Mesenchymal stem cell (in vitro differentiated cells and primary cell): ENCODE measurements around the gene ABHD17C.

ENCODE experiments used
- DNase-seq: peaks from one replicate; pipeline ENCODE4 v3.0.0-alpha.2; 2013
- H2AFZ ChIP-seq: one replicate; pipeline ENCODE4 v1.6.1; 2013; ENCODE audit warnings: low read depth, mild to moderate bottlenecking, control low read depth, inconsistent platforms, low read length, moderate library complexity
- H2AK5ac ChIP-seq: 2 replicates; pipeline ENCODE4 v1.6.1; 2013; ENCODE audit warnings: low read length, moderate library complexity, mild to moderate bottlenecking, inconsistent platforms; ENCODE audit not compliant: severe bottlenecking
- H2BK120ac ChIP-seq: one replicate; pipeline ENCODE4 v1.6.1; 2013; ENCODE audit warnings: low read depth, mild to moderate bottlenecking, inconsistent platforms, low read length, moderate library complexity
- H2BK12ac ChIP-seq, 2 experiments: one replicate each; pipeline ENCODE4 v1.6.1; 2013; ENCODE audit warnings: inconsistent platforms in 2 of 2, low read length in 2 of 2, mild to moderate bottlenecking in 2 of 2, moderate library complexity in 2 of 2, control low read depth in 1 of 2
- H2BK15ac ChIP-seq: one replicate; pipeline ENCODE4 v1.6.1; 2013; ENCODE audit warnings: mild to moderate bottlenecking, low read depth, inconsistent platforms; ENCODE audit not compliant: poor library complexity, severe bottlenecking
- H2BK5ac ChIP-seq: 2 replicates; pipeline ENCODE4 v1.6.1; 2013; ENCODE audit warnings: low read depth, mild to moderate bottlenecking, low read length, control low read depth, inconsistent platforms; ENCODE audit not compliant: poor library complexity, severe bottlenecking
- H3K14ac ChIP-seq, 2 experiments: one replicate each; pipeline ENCODE4 v1.6.1; 2013; ENCODE audit warnings: inconsistent platforms in 2 of 2, low read length in 2 of 2, control low read depth in 1 of 2, mild to moderate bottlenecking in 1 of 2, moderate library complexity in 1 of 2
- H3K18ac ChIP-seq, 2 experiments: one replicate each; pipeline ENCODE4 v1.6.1; 2013; ENCODE audit warnings: inconsistent platforms in 2 of 2, low read length in 2 of 2, control low read depth in 1 of 2, low read depth in 1 of 2, mild to moderate bottlenecking in 1 of 2
- H3K23ac ChIP-seq, 2 experiments: one replicate each; pipeline ENCODE4 v1.6.1; 2013; ENCODE audit warnings: inconsistent platforms in 2 of 2, low read length in 2 of 2, mild to moderate bottlenecking in 2 of 2, moderate library complexity in 2 of 2, control low read depth in 1 of 2
- H3K27ac ChIP-seq: 2 replicates; pipeline ENCODE4 v1.5.1; 2013; ENCODE audit warnings: mild to moderate bottlenecking, moderate library complexity, low read length, control low read depth, inconsistent platforms; ENCODE audit not compliant: poor library complexity, severe bottlenecking
- H3K27me3 ChIP-seq, 2 experiments: 2 replicates each; pipeline versions ENCODE4 v1.6.1 to v1.7.0; 2013; ENCODE audit warnings: low read length in 2 of 2, mild to moderate bottlenecking in 2 of 2, moderate library complexity in 2 of 2, control low read depth in 1 of 2, inconsistent platforms in 1 of 2; ENCODE audit not compliant: control insufficient read depth in 1 of 2, insufficient read depth in 1 of 2
- H3K36me3 ChIP-seq, 2 experiments: 2 replicates each; pipeline versions ENCODE4 v1.6.1 to v1.7.0; 2013; ENCODE audit warnings: low read length in 2 of 2, control low read depth in 1 of 2, inconsistent platforms in 1 of 2, low read depth in 1 of 2, mild to moderate bottlenecking in 1 of 2; ENCODE audit not compliant: insufficient read depth in 2 of 2, control insufficient read depth in 1 of 2
- H3K4ac ChIP-seq, 2 experiments: one replicate each; pipeline ENCODE4 v1.6.1; 2013; ENCODE audit warnings: inconsistent platforms in 2 of 2, low read length in 2 of 2, mild to moderate bottlenecking in 2 of 2, moderate library complexity in 2 of 2, control low read depth in 1 of 2, low read depth in 1 of 2
- H3K4me1 ChIP-seq: 2 replicates; pipeline ENCODE4 v1.6.1; 2013; ENCODE audit warnings: low read depth, low read length, control low read depth; ENCODE audit not compliant: control insufficient read depth, insufficient read depth
- H3K4me2 ChIP-seq: 2 replicates; pipeline ENCODE4 v1.6.1; 2013; ENCODE audit warnings: low read length, mild to moderate bottlenecking, inconsistent platforms; ENCODE audit not compliant: poor library complexity, severe bottlenecking
- H3K4me3 ChIP-seq, 2 experiments: 2 replicates each; pipeline versions ENCODE4 v1.5.1 to v1.7.0; 2013; ENCODE audit warnings: low read length in 2 of 2, mild to moderate bottlenecking in 2 of 2, control low read depth in 1 of 2, low read depth in 1 of 2; ENCODE audit not compliant: insufficient read depth in 1 of 2
- H3K79me1 ChIP-seq: replicated peaks from 2 replicates; pipeline ENCODE4 v1.6.1; 2013; ENCODE audit warnings: mild to moderate bottlenecking, control low read depth, low read length, inconsistent platforms; ENCODE audit not compliant: poor library complexity, severe bottlenecking
- H3K9ac ChIP-seq: 2 replicates; pipeline ENCODE4 v1.7.0; 2013; ENCODE audit warnings: mild to moderate bottlenecking, low read length, moderate library complexity
- H3K9me3 ChIP-seq: 2 replicates; pipeline ENCODE4 v1.7.0; 2013; ENCODE audit warnings: mild to moderate bottlenecking, low read length; ENCODE audit not compliant: control insufficient read depth
- H4K8ac ChIP-seq: one replicate; pipeline ENCODE4 v1.6.1; 2013; ENCODE audit warnings: inconsistent platforms, mild to moderate bottlenecking, low read length, moderate library complexity
- H4K91ac ChIP-seq: one replicate; pipeline ENCODE4 v1.6.1; 2013; ENCODE audit warnings: mild to moderate bottlenecking, low read length, inconsistent platforms
- WGBS: methylation state at CpG from one replicate; pipeline ENCODE4 v1.1.7; 2013; ENCODE audit warnings: mixed read lengths; 5-methylcytosine and 5-hydroxymethylcytosine counted together

The ABHD17C gene

DNA sequence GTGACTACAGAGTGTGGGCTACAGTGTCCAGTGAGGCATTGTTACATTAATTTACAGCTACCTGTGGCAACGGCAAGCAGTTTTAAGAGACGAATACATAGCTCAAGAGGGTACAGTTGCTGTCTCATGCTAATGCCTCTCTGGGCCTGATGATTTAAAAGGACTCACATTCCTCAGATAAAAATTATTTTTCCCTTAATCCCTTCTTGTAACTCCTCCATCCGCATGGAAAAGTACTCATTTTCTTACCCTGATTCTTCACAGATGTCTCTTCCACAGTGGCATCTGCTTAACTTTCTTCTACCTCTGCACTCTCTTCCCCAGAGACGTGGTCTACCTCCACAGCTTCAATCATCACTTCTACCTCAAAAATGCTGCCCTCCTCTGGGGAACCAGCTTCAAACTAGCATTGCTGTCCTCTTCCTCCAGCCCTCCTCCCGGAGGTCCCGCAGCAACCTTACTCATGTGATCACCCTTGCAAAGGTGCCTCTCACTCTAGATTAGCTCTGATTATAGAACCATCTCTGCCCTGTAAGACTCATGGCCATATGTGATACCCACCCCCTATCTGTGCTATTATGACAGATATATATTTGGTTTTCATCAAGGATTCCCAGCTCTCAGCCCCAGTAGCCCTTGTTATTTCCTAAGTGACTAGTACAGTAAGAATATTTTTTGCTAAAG lies 21.4 kb upstream of the ABHD17C start:
- Histone ChIP-seq H3K4ac (no peak overlapping the region), H2BK5ac (no peak overlapping the region), H3K23ac (no peak overlapping the region), H3K18ac (no peak overlapping the region), H3K4me2 (no peak overlapping the region), H2BK120ac (no peak overlapping the region), H3K9ac (no peak overlapping the region), H3K4me1 (no peaks in the 10 kb centered on the region), H3K27me3 (peaks cover 0 to 12% of the 10 kb centered on the region in 2 experiments), H2AK5ac (no peak overlapping the region), H4K8ac (no peak overlapping the region), H2BK15ac (no peak overlapping the region), H3K27ac (no peak overlapping the region), H2AFZ (no peak overlapping the region), H2BK12ac (no peak overlapping the region), H3K36me3 (no peaks in the 10 kb centered on the region), H3K4me3 (no peak overlapping the region), H3K79me1 (no peaks in the 10 kb centered on the region), H3K14ac (no peak overlapping the region), H4K91ac (no peak overlapping the region), H3K9me3 (no peaks in the 10 kb centered on the region)
- DNase-seq = no peak
- 92% methylated on average over 6 of the region's 6 CpGs for WGBS

DNA sequence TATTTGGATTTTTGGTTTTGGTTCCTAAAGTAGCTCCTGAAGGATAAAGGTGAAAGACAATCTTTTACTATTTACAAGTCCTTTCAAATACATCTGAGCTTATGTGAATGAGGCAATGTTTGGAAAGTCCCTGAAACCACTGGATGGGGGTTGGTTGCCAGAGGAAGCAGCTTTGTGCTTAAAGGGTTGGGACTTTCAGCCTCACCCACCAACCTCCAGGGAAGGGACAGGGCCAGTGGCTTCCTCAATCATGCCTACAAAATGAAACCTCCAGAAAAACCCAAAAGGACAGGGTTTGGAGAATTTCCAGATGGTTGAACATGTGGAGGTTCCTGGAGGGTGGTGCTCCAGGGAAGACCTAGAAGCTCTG lies 20.9 kb upstream of the ABHD17C start:
- no peak overlapping the region for H2BK5ac ChIP-seq
- H3K79me1 ChIP-seq = no peaks in the 10 kb centered on the region

DNA sequence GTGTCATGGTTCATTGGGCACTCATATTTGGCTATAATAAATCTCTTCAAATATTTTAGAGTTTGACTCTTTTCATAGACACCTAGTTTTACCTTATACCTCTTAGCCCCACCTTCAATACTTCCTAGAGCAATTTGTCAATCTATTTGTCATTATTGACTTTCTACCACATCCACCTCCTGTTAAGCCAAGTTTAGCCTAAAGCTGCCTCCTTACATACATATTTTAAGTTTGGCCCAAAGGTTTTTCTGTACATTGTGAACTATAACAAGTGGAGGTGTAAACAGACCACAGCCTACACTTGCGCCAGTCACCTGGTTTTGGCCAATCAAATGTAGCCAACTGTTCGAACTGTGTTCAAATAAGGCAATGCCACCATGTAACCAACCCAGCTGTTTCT lies 18.1 kb upstream of the ABHD17C start:
- no peak overlapping the region for H2BK120ac ChIP-seq
- no peak overlapping the region for H2BK15ac ChIP-seq
- no peak overlapping the region for H3K23ac ChIP-seq
- WGBS = 91% methylated on average over 2 of the region's 2 CpGs
- no peak overlapping the region for H2BK5ac ChIP-seq
- H3K4ac ChIP-seq = no peak overlapping the region
- no peak overlapping the region for H2BK12ac ChIP-seq
- no peak overlapping the region for H2AFZ ChIP-seq
- H3K4me3 ChIP-seq = no peak overlapping the region
- H4K8ac ChIP-seq = no peak overlapping the region
- H2AK5ac ChIP-seq = no peak overlapping the region
- no peak overlapping the region for H3K14ac ChIP-seq
- H3K27me3 ChIP-seq = peaks cover 0 to 9% of the 10 kb centered on the region in 2 experiments
- H3K4me1 ChIP-seq = no peaks in the 10 kb centered on the region
- no peaks in the 10 kb centered on the region for H3K9me3 ChIP-seq
- no peak overlapping the region for H3K27ac ChIP-seq
- no peak for DNase-seq
- H3K9ac ChIP-seq = no peak overlapping the region
- H3K36me3 ChIP-seq = no peaks in the 10 kb centered on the region
- H3K4me2 ChIP-seq = no peak overlapping the region
- H3K18ac ChIP-seq = no peak overlapping the region
- no peaks in the 10 kb centered on the region for H3K79me1 ChIP-seq
- H4K91ac ChIP-seq = no peak overlapping the region

More for the DNA sequence above, 20.9 kb upstream of the ABHD17C start:
- Histone ChIP-seq H4K91ac (no peak overlapping the region), H2AK5ac (no peak overlapping the region), H2AFZ (no peak overlapping the region), H3K36me3 (no peaks in the 10 kb centered on the region), H3K14ac (no peak overlapping the region), H3K18ac (no peak overlapping the region), H2BK15ac (no peak overlapping the region), H3K27ac (no peak overlapping the region), H3K4me3 (no peak overlapping the region), H4K8ac (no peak overlapping the region), H3K27me3 (peaks cover 0 to 7% of the 10 kb centered on the region in 2 experiments), H3K4me1 (no peaks in the 10 kb centered on the region), H2BK12ac (no peak overlapping the region), H3K9me3 (no peaks in the 10 kb centered on the region), H3K23ac (no peak overlapping the region), H3K4me2 (no peak overlapping the region), H3K9ac (no peak overlapping the region), H2BK120ac (no peak overlapping the region), H3K4ac (no peak overlapping the region)
- DNase-seq = no peak

DNA sequence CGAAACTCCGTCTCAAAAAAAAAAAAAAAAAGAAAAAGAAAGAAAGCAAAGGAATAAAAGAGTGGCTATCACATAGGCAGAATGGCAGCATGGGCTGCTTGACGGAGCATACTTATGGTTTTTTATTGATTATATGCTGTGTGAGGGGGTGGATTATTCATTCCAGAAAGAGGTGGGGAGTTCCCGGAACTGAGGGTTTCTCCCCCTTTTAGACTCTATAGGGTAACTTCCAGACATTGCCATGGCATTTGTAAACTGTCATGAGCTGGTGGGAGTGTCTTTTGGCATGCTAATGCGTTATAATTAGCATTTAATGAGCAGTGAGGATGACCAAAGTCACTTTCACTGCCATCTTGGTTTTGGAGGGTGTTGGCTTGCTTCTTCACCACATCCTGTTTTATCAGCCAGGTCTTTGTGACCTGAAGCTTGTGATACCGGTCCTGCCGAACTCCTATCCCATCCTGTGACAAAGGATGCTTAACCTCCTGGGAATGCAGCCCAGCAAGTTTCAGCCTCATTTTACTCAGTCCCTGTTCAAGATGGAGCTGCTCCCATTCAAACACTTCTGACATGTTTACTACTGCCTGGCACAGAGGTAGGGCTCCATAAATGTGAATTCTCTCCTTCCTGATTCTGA lies 15.8 kb upstream of the ABHD17C start:
- DNase-seq = no peak

More for the DNA sequence above, 15.8 kb upstream of the ABHD17C start:
- no peak overlapping the region for H2BK12ac ChIP-seq
- no peak overlapping the region for H2BK5ac ChIP-seq
- WGBS = 84% methylated on average over 7 of the region's 7 CpGs
- H3K79me1 ChIP-seq = no peaks in the 10 kb centered on the region
- H4K8ac ChIP-seq = no peak overlapping the region
- no peak overlapping the region for H3K9ac ChIP-seq
- peaks cover 5 to 12% of the 10 kb centered on the region in 2 experiments for H3K27me3 ChIP-seq
- H2BK120ac ChIP-seq = no peak overlapping the region
- no peak overlapping the region for H3K4me2 ChIP-seq
- H2BK15ac ChIP-seq = no peak overlapping the region
- H2AFZ ChIP-seq = no peak overlapping the region
- H2AK5ac ChIP-seq = no peak overlapping the region
- no peaks in the 10 kb centered on the region for H3K9me3 ChIP-seq
- no peak overlapping the region for H3K23ac ChIP-seq
- no peaks in the 10 kb centered on the region for H3K36me3 ChIP-seq
- H3K18ac ChIP-seq = no peak overlapping the region
- no peak overlapping the region for H3K4ac ChIP-seq
- H3K4me3 ChIP-seq = no peak overlapping the region
- no peaks in the 10 kb centered on the region for H3K4me1 ChIP-seq
- no peak overlapping the region for H3K14ac ChIP-seq
- no peak overlapping the region for H4K91ac ChIP-seq
- no peak overlapping the region for H3K27ac ChIP-seq
